Activated T-cell treated with anti-CD3 and anti-CD28 coated beads for 4 hours (primary cell): ENCODE results near the gene NNT.
"Not testable (repeated sequence)": the region's sequence is repeated elsewhere in the genome, so short reads cannot be mapped to it uniquely, and the experiment has no call there.

Experiments
- DNase-seq: peaks from one replicate; pipeline ENCODE4 v3.0.0-alpha.2; 2020

NNT gene

GRCh38 chr5:43602461-43603343, at the start of gene NNT:
Gene NNT (plus strand): TSS chr5:43603180. CDS start chr5:43609196, 6,016 bp downstream.
- peak; percentile 55 for DNase-seq

DNA sequence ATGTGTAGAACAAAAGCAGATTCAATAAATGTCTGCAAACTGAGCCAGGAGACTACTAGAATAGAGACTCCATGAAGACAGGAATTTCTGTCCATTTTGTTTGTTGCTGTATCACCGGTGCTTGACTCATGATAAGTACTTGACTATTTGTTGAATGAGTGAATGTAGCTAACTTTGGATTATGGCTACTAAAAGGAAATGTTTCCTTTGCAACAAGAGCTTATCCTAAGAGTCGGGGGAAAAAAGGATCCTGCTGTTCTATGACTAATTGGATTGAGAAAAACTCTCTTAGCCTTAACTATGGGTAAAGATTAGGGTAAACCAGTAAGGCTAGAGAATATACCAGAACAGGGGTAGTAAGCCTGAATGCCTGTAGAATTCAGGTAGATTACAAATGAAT, 49.6 kb upstream of the NNT start:
- no peak for DNase-seq

DNA sequence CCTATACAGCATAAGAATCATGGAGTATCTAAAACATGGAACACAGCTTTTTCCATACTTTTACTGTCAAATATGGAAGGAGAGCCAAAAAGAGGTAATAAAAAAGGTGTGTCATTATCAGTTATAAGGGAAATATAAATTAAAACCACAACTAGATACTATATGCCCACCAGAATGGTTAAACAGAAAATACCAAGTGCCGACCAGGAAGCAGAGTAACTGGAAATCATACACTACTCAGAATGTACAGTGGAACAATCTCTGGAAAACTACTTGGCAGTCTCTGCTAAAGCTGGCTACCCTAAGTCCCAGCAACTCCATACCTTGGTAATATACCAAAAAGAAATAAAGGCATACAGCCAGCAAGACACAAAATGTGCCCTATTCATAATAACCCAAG, 48.5 kb upstream of the NNT start:
- no peak for DNase-seq

- peak; percentile 38 for DNase-seq
Measured at GRCh38 chr5:43555895-43556606, 46.9 kb upstream of the NNT start.

DNA sequence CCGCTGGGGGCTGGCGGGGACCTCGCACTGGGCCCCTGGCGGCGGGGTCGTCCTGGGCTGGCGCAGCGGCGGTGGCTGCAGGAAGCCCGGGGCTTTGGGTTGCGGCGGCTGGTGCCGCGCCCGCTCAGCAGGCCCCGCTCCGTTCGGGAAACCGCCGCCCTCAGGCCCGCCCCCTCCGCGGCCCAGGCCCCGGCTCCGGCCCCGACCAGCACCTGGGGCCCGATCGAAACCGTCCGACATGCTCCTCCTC, 46.4 kb upstream of the NNT start:
- not testable (repeated sequence) for DNase-seq

DNA sequence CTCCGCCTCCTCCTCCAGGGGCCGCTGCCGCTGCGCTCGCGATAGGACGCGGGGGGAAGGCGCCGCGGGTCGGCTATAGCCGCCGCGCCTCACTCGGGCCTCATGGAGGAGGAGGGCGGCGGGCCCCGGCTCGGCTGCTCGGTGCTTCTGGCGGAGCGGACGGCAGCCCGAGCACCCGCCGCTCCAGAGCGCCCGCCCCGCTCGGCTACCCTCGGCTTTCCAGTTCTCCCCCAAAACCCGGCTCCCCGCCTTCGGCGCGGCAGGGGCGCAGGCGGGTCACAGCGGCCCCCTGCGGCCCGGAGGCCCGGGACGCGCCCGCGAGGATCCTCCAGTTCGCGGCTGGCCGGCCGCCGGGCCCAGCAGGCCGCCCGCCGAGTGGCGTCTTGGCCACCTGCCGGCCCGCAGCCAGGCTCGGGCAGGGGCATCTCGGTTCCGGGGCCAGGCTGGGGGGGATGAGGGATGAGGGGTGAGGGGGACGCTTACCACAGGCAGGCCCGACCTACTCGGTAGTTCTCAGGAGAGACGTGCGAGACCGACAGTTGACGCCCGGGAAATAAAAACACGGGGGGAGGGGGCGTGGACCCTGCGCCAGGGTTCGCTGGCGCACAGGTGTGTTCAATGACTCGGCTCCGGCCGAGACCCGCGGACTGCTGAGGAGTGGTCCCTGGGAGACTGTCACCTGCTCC, 46.0 kb upstream of the NNT start, which contains the start of gene PAIP1:
Gene PAIP1 (minus strand): TSS at position 221 of the 686 bp plus-strand sequence. CDS start 231 bp downstream, outside the sequence.
- DNase-seq = peak; percentile 62

DNA sequence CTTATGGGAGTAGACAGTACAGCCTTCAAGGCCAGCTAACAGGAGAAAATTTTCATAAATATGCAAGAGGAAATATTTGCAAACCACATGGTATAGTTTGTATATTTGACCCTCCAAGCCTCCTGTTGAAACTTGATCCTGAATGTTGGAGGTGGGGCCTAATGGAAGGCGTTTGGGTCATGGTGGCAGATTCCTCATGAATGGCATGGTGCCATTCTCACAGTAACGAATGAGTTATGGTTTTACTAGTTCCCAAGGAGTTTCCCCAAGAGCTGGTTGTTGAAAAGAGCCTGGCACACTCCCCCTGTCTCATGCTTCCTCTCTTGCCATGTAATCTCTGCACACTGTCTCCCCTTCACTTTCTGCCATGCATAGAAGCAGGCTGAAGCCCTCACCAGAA, 42.9 kb upstream of the NNT start:
- no peak for DNase-seq

DNA sequence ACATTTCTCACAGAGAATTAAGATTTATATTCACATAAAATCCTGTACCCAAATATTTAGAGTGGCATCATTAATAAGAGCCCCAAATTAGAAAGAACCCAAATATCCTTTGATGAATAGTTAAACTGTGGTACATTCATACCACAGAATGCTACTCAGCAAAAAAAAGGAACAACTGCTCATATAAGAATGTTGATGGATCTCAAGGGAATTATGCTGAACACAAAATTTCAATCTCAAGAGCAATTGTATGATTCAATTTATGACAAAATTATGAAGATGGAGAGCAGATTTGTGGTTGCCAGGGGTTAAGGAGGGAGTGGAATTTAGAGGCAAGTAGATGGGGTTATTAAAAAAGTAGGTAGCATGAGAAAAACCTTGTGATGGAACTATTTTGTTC, 41.6 kb upstream of the NNT start:
- DNase-seq = no peak

GRCh38 chr5:43563321-43563720, 39.7 kb upstream of the NNT start:
- no peak for DNase-seq

DNA sequence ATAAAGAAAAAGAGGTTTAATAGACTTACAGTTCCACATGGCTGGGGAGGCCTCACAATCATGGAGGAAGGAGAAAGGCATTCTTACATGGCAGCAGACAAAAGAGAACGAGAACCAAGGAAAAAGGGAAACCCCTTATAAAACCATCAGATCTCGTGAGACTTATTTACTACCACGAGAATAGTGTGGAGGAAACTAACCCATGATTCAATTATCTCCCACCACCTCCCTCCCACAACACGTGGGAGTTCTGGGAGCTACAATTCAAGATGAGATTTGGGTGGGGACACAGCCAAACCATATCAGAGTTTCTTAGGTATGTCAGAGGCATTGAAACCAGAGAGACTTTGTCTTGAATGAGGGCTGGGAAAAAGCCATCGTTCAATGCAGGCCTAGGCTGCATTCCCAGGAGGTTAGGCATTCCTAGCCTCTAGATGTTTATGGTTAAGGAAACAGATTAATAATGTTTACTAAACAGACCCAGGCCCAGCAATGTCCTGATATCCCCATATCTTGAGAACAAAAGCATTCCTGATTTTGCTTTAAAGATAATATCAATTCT, 38.6 kb upstream of the NNT start:
- no peak for DNase-seq

- no peak for DNase-seq
Measured at GRCh38 chr5:43565043-43565442, 37.9 kb upstream of the NNT start.

DNA sequence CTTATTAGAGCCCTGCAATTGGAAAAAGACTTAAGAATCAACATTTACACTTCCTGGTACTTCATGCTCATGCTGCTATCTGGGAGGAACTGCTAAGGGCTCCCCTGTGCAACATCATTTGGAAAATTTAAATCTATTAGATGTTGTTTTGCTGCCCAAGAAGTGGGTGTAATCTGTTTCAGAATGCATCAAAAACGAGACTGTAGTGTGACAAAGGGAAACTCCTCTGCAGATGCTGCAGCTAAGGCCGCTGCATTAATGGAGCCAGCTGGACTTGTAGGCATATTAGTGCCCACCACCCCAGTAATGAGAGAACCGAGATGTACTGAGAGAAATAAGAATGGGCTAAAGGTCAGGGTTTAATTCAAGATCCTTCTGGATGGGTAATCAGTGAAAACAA, 35.0 kb upstream of the NNT start:
- no peak for DNase-seq

- no peak for DNase-seq
Measured at GRCh38 chr5:43569236-43569746, 33.7 kb upstream of the NNT start.

GRCh38 chr5:43570450-43571158, 32.4 kb upstream of the NNT start:
- no peak for DNase-seq

GRCh38 chr5:43571237-43571636, 31.7 kb upstream of the NNT start:
- DNase-seq = no peak

GRCh38 chr5:43572357-43572756, 30.6 kb upstream of the NNT start:
- no peak for DNase-seq

- no peak for DNase-seq
Measured at GRCh38 chr5:43573058-43573457, 29.9 kb upstream of the NNT start.

DNA sequence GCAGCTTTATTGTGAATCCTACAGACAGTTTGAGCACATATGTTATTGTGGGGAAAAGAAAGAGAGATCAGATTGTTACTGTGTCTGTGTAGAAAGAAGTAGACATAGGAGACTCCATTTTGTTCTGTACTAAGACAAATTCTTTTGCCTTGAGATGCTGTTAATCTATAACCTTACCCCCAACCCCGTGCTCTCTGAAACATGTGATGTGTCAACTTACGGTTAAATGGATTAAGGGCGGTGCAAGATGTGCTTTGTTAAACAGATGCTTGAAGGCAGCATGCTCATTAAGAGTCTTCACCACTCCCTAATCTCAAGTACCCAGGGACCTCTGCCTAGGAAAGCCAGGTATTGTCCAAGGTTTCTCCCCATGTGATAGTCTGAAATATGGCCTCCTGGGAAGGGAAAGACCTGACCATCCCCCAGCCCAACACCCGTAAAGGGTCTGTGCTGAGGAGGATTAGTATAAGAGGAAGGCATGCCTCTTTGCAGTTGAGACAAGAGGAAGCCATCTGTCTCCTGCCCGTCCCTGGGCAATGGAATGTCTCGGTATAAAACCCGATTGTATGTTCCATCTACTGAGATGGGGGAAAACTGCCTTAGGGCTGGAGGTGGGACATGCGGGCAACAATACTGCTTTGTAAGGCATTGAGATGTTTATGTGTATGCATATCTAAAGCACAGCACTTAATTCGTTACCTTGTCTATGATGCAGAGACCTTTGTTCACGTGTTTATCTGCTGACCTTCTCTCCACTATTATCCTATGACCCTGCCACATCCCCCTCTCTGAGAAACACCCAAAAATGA, 22.4 kb upstream of the NNT start:
- not testable (repeated sequence) for DNase-seq

DNA sequence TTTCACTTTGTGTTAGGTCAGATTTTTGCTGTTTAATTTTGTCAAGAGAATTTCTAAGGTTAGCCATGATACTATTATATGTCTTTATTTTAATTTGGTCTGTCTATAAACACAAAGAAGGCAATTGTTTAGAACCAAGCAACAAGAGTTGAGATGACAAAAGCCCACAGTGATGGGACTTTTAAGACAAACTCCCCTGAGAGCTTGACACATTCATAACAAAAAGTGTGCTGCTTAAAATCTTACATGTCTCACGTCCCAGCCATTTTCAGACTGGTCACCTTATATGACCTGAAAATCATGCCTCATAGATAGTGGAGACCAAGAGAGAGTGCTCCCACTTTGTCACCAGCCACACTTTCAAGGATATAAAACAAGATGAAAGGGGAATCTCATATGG, 21.6 kb upstream of the NNT start:
- no peak for DNase-seq

DNA sequence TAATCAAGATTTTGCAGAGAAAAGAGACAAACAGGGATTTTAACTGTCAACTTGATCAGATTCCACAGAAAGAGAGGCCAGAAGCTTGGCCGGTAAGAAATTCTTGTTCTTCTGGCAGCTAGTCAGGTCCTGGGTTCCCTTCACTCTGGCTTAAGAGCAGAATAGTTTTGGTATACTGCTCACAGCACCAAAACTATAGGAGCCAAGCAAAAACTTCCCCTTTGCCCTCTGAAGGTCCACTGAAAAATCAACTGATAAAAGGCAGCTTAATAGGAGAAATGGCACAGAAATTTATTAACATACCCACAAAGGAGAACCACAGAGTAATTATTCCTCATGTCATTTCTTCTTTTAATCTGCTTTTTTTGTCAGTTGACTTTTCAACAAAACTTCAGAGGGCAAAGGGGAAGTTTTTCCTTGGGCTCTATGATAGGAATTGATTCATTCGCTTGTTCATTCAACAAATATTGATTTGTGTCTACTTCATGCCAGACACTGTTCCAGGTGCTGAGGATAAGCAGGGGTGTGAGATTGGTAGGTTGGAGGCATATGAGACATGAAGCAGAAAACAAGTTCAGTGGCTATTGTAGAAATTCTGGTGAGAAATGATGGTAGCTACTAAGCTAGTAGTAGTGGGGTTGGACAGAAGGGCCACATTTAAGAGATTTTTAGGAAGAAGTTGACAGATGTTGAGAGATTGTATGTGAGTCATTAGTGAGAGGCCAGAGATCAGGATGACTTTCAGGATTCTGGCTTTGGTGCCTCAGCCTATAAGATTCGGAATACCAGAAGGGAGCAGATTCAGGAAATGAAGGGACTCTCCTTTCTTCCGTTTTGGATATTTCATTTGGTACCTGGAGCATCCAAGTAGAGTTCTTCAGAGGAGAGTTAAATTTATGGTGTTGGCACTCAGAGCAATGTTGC, 20.6 kb upstream of the NNT start:
- no peak for DNase-seq

DNA sequence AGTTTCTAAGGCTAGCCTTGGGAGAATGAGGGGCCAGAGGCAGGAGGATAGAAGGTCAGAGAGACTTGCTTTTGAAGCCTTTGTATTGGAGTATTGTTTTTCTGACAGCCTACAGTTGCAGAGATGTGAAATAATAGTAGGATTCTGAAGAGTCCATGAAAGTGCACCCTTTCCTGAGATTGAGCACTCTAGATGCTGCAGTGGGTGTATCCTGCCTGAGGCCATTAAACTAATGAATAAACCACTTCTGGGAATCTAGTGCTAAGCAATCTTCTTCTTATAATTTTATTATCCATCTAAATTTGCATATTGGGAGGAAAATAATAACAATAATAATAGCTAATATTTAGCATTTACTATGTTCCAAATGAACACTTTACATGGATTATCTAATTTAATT, 19.3 kb upstream of the NNT start:
- no peak for DNase-seq
